Loucy (cell line): Measurements from ENCODE around the gene CTRB2.
"Not testable (repeated sequence)": the region's sequence is repeated elsewhere in the genome, so short reads cannot be mapped to it uniquely, and the experiment has no call there.

Experiments used
- EZH2phosphoT487 ChIP-seq: fragments of 200-600 bp; IDR thresholded peaks from 2 replicates; pipeline ENCODE4 v1.6.1; 2018; ENCODE audit warnings: antibody characterized with exemption, mild to moderate bottlenecking, moderate library complexity, borderline replicate concordance
- TF ChIP-seq, protein P1 (sequence below): fragments of 200-600 bp; sonication (generic); conservative IDR thresholded peaks from 2 replicates; pipeline ENCODE4 v1.5.1; 2014; ENCODE audit warnings: mild to moderate bottlenecking, antibody characterized with exemption, low read length

DNA sequence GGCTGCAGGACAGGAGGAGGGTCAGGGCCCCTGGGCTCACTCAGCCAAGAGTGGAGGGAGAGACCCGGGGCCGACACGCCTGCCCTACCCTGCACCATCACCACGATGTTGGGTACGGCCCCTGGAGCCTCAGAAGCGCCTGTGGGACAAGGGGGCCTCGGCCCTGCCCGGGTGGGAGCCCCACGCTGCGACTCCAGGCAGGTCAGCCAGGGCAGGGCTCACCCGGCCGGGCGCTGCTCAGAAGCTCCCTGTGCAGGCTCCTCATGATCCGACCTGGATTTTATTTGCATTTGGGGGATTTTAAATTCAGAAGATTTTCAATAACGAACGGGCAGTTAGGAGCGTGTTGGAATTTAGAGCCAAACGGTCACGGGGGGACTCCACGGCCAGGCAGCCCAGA, 2.1 kb downstream of the CTRB2 start:
- TF ChIP-seq, protein P1, sequence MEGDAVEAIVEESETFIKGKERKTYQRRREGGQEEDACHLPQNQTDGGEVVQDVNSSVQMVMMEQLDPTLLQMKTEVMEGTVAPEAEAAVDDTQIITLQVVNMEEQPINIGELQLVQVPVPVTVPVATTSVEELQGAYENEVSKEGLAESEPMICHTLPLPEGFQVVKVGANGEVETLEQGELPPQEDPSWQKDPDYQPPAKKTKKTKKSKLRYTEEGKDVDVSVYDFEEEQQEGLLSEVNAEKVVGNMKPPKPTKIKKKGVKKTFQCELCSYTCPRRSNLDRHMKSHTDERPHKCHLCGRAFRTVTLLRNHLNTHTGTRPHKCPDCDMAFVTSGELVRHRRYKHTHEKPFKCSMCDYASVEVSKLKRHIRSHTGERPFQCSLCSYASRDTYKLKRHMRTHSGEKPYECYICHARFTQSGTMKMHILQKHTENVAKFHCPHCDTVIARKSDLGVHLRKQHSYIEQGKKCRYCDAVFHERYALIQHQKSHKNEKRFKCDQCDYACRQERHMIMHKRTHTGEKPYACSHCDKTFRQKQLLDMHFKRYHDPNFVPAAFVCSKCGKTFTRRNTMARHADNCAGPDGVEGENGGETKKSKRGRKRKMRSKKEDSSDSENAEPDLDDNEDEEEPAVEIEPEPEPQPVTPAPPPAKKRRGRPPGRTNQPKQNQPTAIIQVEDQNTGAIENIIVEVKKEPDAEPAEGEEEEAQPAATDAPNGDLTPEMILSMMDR = not testable (repeated sequence)
- not testable (repeated sequence) for TF ChIP-seq EZH2phosphoT487
